ENCODE data around the gene UNC79.

UNC79 gene

DNA sequence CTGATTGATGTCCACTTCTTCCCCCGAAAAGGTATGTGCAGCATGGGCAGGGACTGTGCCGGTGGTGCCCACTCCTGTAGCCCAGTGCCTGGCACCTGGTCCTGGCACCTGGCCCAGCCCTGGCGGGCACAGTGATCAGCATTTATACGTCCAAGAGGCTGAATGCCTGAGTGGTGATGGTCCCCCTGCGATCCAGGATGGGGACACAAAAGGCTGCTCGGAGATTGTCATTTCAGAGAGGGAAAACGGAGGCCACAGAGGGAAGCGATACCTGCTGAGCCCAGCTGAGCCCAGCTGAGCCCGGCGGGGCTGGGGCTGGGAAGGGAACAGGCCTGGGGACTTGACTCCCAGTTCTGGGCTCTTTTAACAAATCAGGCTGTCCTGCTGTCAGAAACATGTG, 301.8 kb downstream of the UNC79 start:
- H3K36me3 Mint-ChIP-seq (ENCODE audit: low read depth), result no peaks in the 10 kb centered on the region
- peaks cover 4% of the 10 kb centered on the region for H3K27me3 Mint-ChIP-seq
- H3K4me1 Mint-ChIP-seq (ENCODE audit: low read depth), result no peaks in the 10 kb centered on the region
- H3K9me3 Mint-ChIP-seq, result no peaks in the 10 kb centered on the region
- intact Hi-C loops (cut with micrococcal nuclease), result no loop called here
- no peak overlapping the region for H3K27ac Mint-ChIP-seq
- no peak overlapping the region for H3K4me3 Mint-ChIP-seq

GRCh38 chr14:93733231-93733630, 302.5 kb downstream of the UNC79 start:
- no peak overlapping the region for H3K27ac Mint-ChIP-seq

GRCh38 chr14:93733631-93734030, 302.9 kb downstream of the UNC79 start:
- Mint-ChIP-seq H3K27me3 (peaks cover 4% of the 10 kb centered on the region), H3K4me1 (ENCODE audit: low read depth) (no peaks in the 10 kb centered on the region), H3K4me3 (no peak overlapping the region), H3K36me3 (ENCODE audit: low read depth) (no peaks in the 10 kb centered on the region), H3K27ac (no peak overlapping the region), H3K9me3 (no peaks in the 10 kb centered on the region)
- intact Hi-C loops (cut with micrococcal nuclease), result no loop called here

More at GRCh38 chr14:93733231-93733630, 302.5 kb downstream of the UNC79 start:
- intact Hi-C loops (cut with micrococcal nuclease), result no loop called here
- H3K36me3 Mint-ChIP-seq (ENCODE audit: low read depth), result no peaks in the 10 kb centered on the region
- no peak overlapping the region for H3K4me3 Mint-ChIP-seq
- H3K9me3 Mint-ChIP-seq, result no peaks in the 10 kb centered on the region
- no peaks in the 10 kb centered on the region for H3K4me1 Mint-ChIP-seq (ENCODE audit: low read depth)
- H3K27me3 Mint-ChIP-seq, result peaks cover 4% of the 10 kb centered on the region

GRCh38 chr14:93734086-93734822, 303.5 kb downstream of the UNC79 start:
- no peaks in the 10 kb centered on the region for H3K9me3 Mint-ChIP-seq
- H3K27me3 Mint-ChIP-seq, result peaks cover 4% of the 10 kb centered on the region
- no peak overlapping the region for H3K4me3 Mint-ChIP-seq
- no peak overlapping the region for H3K27ac Mint-ChIP-seq
- no peaks in the 10 kb centered on the region for H3K4me1 Mint-ChIP-seq (ENCODE audit: low read depth)
- no peaks in the 10 kb centered on the region for H3K36me3 Mint-ChIP-seq (ENCODE audit: low read depth)
- intact Hi-C loops (cut with micrococcal nuclease), result no loop called here

- intact Hi-C loops (cut with micrococcal nuclease), result no loop called here
- peaks cover 2% of the 10 kb centered on the region for H3K27me3 Mint-ChIP-seq
- H3K9me3 Mint-ChIP-seq, result no peaks in the 10 kb centered on the region
- no peak overlapping the region for H3K4me3 Mint-ChIP-seq
- no peaks in the 10 kb centered on the region for H3K36me3 Mint-ChIP-seq (ENCODE audit: low read depth)
- no peak overlapping the region for H3K27ac Mint-ChIP-seq
- no peaks in the 10 kb centered on the region for H3K4me1 Mint-ChIP-seq (ENCODE audit: low read depth)
These were observed 304.5 kb downstream of the UNC79 start for GRCh38 chr14:93735206-93735605.

GRCh38 chr14:93736378-93737014, 305.8 kb downstream of the UNC79 start:
- Mint-ChIP-seq H3K27ac (no peak overlapping the region), H3K27me3 (peaks cover 2% of the 10 kb centered on the region), H3K9me3 (no peaks in the 10 kb centered on the region), H3K4me3 (no peak overlapping the region), H3K4me1 (ENCODE audit: low read depth) (no peaks in the 10 kb centered on the region), H3K36me3 (ENCODE audit: low read depth) (no peaks in the 10 kb centered on the region)
- intact Hi-C loops (cut with micrococcal nuclease), result no loop called here

GRCh38 chr14:93737634-93738033, 306.9 kb downstream of the UNC79 start:
- Mint-ChIP-seq H3K4me3 (no peak overlapping the region), H3K27ac (no peak overlapping the region), H3K36me3 (ENCODE audit: low read depth) (no peaks in the 10 kb centered on the region), H3K27me3 (peaks cover 2% of the 10 kb centered on the region), H3K4me1 (ENCODE audit: low read depth) (no peaks in the 10 kb centered on the region), H3K9me3 (no peaks in the 10 kb centered on the region)
- intact Hi-C loops (cut with micrococcal nuclease), result no loop called here

DNA sequence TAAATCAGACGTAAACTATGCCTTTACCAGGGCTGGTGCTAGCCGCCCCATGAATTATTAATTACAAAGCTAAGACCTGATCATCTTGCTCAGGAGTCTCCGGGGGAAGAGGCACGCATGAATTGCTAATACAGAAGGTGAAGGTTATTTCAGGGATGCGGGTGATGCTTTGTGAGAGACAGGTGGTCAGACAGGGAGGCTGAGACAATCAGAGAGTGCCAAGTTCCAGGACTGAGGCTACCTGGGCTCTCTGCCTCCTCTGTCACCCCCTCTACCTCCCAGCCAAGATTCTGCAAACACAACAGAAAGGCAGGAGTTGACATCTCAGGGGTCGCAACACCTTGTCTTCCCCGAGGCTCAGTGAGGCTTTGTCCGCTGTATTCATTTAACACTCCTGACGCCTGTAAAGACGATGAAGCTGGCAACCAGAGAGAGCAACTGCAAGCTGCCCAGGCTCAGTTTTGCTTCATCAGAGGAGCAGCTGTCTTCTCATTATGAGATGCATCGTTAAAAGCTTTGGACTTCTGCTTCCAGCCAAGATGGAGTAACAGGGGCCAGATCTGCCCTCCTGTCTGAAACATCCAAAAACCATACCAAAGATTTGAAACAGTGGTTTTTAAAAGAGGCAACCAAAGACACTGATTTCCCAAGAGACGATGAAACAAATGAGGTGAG, 311.0 kb downstream of the UNC79 start:
- Mint-ChIP-seq H3K27ac (no peak overlapping the region), H3K36me3 (ENCODE audit: low read depth) (no peaks in the 10 kb centered on the region), H3K9me3 (no peaks in the 10 kb centered on the region), H3K4me3 (no peak overlapping the region), H3K27me3 (peaks cover 3% of the 10 kb centered on the region), H3K4me1 (ENCODE audit: low read depth) (no peaks in the 10 kb centered on the region)
- intact Hi-C loops (cut with micrococcal nuclease), result no loop called here

DNA sequence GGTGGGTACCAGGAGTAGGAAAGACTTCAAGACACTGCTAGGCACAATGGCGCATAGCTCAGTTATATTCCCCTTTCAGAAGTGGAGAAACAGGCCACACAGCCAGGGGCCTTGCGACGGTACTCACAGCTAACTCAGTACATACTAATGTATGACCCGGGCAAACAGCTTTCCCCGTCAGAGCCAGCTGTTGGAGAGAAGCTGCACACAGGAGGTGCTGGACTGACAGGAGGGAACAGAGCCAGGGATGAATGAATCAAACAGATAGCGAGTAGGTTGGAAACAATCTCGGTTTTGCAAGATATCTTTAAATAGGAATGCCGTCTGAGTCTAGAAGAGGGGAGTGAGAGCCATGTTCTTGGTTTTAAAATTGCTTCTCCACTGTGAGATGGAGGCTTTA, 312.0 kb downstream of the UNC79 start:
- no peaks in the 10 kb centered on the region for H3K9me3 Mint-ChIP-seq
- H3K4me1 Mint-ChIP-seq (ENCODE audit: low read depth), result no peaks in the 10 kb centered on the region
- peaks cover 1% of the 10 kb centered on the region for H3K27me3 Mint-ChIP-seq
- no peak overlapping the region for H3K27ac Mint-ChIP-seq
- no peaks in the 10 kb centered on the region for H3K36me3 Mint-ChIP-seq (ENCODE audit: low read depth)
- intact Hi-C loops (cut with micrococcal nuclease), result no loop called here
- H3K4me3 Mint-ChIP-seq, result no peak overlapping the region

GRCh38 chr14:93743270-93744060, 312.7 kb downstream of the UNC79 start:
- intact Hi-C loops (cut with micrococcal nuclease), result no loop called here
- Mint-ChIP-seq H3K9me3 (no peaks in the 10 kb centered on the region), H3K27ac (no peak overlapping the region), H3K27me3 (peaks cover 1% of the 10 kb centered on the region), H3K4me3 (no peak overlapping the region), H3K4me1 (ENCODE audit: low read depth) (no peaks in the 10 kb centered on the region), H3K36me3 (ENCODE audit: low read depth) (no peaks in the 10 kb centered on the region)

- Mint-ChIP-seq H3K27me3 (peaks cover 1% of the 10 kb centered on the region), H3K9me3 (no peaks in the 10 kb centered on the region), H3K4me1 (ENCODE audit: low read depth) (no peaks in the 10 kb centered on the region), H3K4me3 (no peak overlapping the region), H3K36me3 (ENCODE audit: low read depth) (no peaks in the 10 kb centered on the region), H3K27ac (no peak overlapping the region)
- intact Hi-C loops (cut with micrococcal nuclease), result no loop called here
These were observed 313.4 kb downstream of the UNC79 start for GRCh38 chr14:93744176-93744575.

- Mint-ChIP-seq H3K4me1 (ENCODE audit: low read depth) (no peaks in the 10 kb centered on the region), H3K36me3 (ENCODE audit: low read depth) (no peaks in the 10 kb centered on the region), H3K4me3 (no peak overlapping the region), H3K27ac (no peak overlapping the region), H3K9me3 (no peaks in the 10 kb centered on the region), H3K27me3 (peaks cover 1% of the 10 kb centered on the region)
- intact Hi-C loops (cut with micrococcal nuclease), result no loop called here
These were observed 314.1 kb downstream of the UNC79 start for GRCh38 chr14:93744876-93745275.

DNA sequence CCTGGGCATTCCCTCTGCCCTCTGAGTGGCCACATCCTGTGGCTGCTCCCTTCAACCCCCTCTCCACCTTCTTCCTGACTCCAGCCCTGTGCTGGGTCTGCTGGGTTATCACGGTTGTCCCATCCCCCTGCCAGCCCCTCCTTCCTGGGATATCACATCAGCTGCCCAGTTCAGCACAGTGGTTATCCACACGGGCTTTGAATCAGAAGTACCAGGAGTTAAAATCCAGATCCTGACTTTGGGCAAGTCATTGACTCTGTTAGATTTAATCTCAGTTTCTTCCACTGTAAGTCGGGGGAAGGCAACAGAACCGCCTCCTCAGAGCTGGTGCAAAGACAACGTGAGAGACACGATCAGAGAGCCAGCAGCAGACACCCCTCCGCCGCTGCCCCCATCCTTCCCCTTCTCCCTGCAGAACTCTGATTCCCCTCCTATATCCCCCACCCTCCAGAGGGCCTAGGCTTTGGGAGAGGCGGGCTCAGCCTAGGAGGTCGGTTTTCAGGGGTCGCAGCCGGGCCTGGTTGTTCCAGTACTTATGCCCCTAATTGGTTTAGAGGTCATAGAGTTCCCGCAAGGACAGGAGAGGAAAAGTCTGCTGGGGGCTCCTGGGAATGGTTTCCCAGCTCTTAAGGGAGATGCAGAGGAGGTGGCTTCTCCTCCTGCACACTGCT, 315.0 kb downstream of the UNC79 start:
- H3K4me3 Mint-ChIP-seq, result no peak overlapping the region
- no peaks in the 10 kb centered on the region for H3K9me3 Mint-ChIP-seq
- no peaks in the 10 kb centered on the region for H3K36me3 Mint-ChIP-seq (ENCODE audit: low read depth)
- no peaks in the 10 kb centered on the region for H3K4me1 Mint-ChIP-seq (ENCODE audit: low read depth)
- no peak overlapping the region for H3K27ac Mint-ChIP-seq
- intact Hi-C loops (cut with micrococcal nuclease), result no loop called here
- peaks cover 1% of the 10 kb centered on the region for H3K27me3 Mint-ChIP-seq
